ENCODE measurements around the gene SMIM24.

DNA sequence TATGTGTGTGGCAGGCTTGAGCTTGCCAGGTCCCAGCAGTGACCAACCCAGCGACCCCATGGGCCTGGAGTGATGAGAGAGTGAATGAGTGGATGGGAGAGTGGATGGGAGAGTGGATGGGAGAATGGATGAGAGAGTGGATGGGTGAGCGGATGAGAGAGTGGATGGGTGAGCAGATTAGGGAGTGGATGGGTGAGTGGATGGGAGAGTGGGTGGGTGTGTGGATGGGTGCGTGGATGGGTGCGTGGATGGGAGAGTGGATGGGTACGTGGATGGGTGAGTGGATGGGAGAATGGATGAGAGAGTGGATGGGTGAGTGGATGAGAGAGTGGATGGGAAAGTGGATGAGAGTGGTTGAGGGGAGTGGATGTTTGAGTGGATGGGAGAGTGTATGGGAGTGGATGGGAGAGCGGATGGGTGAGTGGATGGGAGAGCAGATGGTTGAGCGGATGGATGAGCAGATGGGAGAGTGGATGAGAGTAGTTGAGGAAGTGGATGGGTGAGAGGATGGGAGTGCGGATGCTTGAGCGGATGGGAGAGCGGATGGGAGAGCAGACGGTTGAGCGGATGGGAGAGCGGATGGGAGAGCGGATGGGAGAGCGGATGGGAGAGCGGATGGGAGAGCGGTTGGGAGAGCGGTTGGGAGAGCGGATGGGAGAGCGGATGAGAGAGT is 48.4 kb upstream of the SMIM24 start:
- TF ChIP-seq, protein P1, sequence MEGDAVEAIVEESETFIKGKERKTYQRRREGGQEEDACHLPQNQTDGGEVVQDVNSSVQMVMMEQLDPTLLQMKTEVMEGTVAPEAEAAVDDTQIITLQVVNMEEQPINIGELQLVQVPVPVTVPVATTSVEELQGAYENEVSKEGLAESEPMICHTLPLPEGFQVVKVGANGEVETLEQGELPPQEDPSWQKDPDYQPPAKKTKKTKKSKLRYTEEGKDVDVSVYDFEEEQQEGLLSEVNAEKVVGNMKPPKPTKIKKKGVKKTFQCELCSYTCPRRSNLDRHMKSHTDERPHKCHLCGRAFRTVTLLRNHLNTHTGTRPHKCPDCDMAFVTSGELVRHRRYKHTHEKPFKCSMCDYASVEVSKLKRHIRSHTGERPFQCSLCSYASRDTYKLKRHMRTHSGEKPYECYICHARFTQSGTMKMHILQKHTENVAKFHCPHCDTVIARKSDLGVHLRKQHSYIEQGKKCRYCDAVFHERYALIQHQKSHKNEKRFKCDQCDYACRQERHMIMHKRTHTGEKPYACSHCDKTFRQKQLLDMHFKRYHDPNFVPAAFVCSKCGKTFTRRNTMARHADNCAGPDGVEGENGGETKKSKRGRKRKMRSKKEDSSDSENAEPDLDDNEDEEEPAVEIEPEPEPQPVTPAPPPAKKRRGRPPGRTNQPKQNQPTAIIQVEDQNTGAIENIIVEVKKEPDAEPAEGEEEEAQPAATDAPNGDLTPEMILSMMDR (conservative IDR thresholded peaks at IDR 0.05; ENCODE audit: low read depth in 2 of 2), result no peak
- TF ChIP-seq, protein P2, sequence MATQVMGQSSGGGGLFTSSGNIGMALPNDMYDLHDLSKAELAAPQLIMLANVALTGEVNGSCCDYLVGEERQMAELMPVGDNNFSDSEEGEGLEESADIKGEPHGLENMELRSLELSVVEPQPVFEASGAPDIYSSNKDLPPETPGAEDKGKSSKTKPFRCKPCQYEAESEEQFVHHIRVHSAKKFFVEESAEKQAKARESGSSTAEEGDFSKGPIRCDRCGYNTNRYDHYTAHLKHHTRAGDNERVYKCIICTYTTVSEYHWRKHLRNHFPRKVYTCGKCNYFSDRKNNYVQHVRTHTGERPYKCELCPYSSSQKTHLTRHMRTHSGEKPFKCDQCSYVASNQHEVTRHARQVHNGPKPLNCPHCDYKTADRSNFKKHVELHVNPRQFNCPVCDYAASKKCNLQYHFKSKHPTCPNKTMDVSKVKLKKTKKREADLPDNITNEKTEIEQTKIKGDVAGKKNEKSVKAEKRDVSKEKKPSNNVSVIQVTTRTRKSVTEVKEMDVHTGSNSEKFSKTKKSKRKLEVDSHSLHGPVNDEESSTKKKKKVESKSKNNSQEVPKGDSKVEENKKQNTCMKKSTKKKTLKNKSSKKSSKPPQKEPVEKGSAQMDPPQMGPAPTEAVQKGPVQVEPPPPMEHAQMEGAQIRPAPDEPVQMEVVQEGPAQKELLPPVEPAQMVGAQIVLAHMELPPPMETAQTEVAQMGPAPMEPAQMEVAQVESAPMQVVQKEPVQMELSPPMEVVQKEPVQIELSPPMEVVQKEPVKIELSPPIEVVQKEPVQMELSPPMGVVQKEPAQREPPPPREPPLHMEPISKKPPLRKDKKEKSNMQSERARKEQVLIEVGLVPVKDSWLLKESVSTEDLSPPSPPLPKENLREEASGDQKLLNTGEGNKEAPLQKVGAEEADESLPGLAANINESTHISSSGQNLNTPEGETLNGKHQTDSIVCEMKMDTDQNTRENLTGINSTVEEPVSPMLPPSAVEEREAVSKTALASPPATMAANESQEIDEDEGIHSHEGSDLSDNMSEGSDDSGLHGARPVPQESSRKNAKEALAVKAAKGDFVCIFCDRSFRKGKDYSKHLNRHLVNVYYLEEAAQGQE (IDR thresholded peaks at IDR 0.05; ENCODE audit: unreplicated experiment), result no peak
- TF ChIP-seq JUNB (IDR thresholded peaks at IDR 0.05; ENCODE audit: unreplicated experiment), result no peak
- no peak for TF ChIP-seq CREB1 (CRISPR knock-in tag; IDR thresholded peaks at IDR 0.05; ENCODE audit: low read depth)
- TF ChIP-seq ZNF331 (CRISPR knock-in tag; IDR thresholded peaks at IDR 0.05; ENCODE audit: low read depth), result no peak
- TF ChIP-seq EZH2 (IDR thresholded peaks at IDR 0.05; ENCODE audit: low read depth, unreplicated experiment), result no peak
- TF ChIP-seq POLR2AphosphoS5 (IDR thresholded peaks at IDR 0.05; ENCODE audit: low read depth), result no peak
- TF ChIP-seq NANOG (IDR thresholded peaks at IDR 0.05; ENCODE audit: borderline replicate concordance), result no peak
- no peak for TF ChIP-seq STAT1 (IDR thresholded peaks at IDR 0.05; ENCODE audit: unreplicated experiment)
- TF ChIP-seq, protein P3, sequence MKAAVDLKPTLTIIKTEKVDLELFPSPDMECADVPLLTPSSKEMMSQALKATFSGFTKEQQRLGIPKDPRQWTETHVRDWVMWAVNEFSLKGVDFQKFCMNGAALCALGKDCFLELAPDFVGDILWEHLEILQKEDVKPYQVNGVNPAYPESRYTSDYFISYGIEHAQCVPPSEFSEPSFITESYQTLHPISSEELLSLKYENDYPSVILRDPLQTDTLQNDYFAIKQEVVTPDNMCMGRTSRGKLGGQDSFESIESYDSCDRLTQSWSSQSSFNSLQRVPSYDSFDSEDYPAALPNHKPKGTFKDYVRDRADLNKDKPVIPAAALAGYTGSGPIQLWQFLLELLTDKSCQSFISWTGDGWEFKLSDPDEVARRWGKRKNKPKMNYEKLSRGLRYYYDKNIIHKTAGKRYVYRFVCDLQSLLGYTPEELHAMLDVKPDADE (IDR thresholded peaks at IDR 0.05), result no peak

All from GM23338 (cell line).